Endothelial cell of umbilical vein (primary cell): ENCODE data around the gene OR52E1. TPM values are rescaled to one million over a fixed set of nuclear protein-coding genes. Genes with fewer than 3 reads are reported as not detected.

Experiments used
- BruUV-seq: library from RNA; stranded (reverse); fragments of 400-500 nt; replicated peaks from 2 replicates; lab custom pipeline; 2021; lab: Mats Ljungman, UMichigan
- CTCF ChIA-PET: fragments of 300-600, 350-600 bp; sonication (Branson Sonifier 250); formaldehyde crosslinking; loops from one replicate; lab custom pipeline; 2021; ENCODE audit warnings: antibody characterized with exemption, inconsistent platforms; lab: Charles Lee
- POLR2A ChIA-PET: fragments of 300-600, 350-600 bp; sonication (Branson Sonifier 250); formaldehyde crosslinking; loops from one replicate; lab custom pipeline; 2021; ENCODE audit warnings: antibody characterized with exemption, inconsistent platforms; lab: Charles Lee
- DNase-seq: peaks from one replicate; pipeline ENCODE4 v3.0.0-alpha.2; 2011; ENCODE audit warnings: low read depth, low spot score
- FAIRE-seq: peaks from 2 replicates; lab custom pipeline; 2011; peaks lifted over from hg19 to GRCh38; lab: Jason Lieb, UNC
- H2AFZ ChIP-seq: 2 replicates; pipeline ENCODE4 v1.6.0; 2012; ENCODE audit warnings: low read depth, low read length, control low read depth, inconsistent platforms
- H3K27ac ChIP-seq: 2 replicates; pipeline ENCODE4 v1.5.1; 2011; ENCODE audit warnings: low read depth, mild to moderate bottlenecking, control low read depth, low read length, moderate library complexity; ENCODE audit not compliant: insufficient read depth
- H3K27me3 ChIP-seq, 2 experiments: 2 replicates each; pipeline versions ENCODE4 v1.6.0 to v1.6.1; 2011; ENCODE audit warnings: low read length in 2 of 2, mixed read lengths in 1 of 2; ENCODE audit not compliant: control insufficient read depth in 2 of 2, insufficient read depth in 2 of 2
- H3K36me3 ChIP-seq, 2 experiments: 2 replicates in 1 of 2; 3 replicates in 1 of 2; pipeline ENCODE4 v1.5.1; 2011; ENCODE audit warnings: low read length in 2 of 2, mild to moderate bottlenecking in 1 of 2, moderate library complexity in 1 of 2; ENCODE audit not compliant: control insufficient read depth in 2 of 2, insufficient read depth in 2 of 2; ENCODE audit errors: extremely low read depth in 1 of 2
- H3K4me1 ChIP-seq: 3 replicates; pipeline ENCODE4 v1.5.1; 2011; ENCODE audit warnings: mild to moderate bottlenecking, low read length; ENCODE audit not compliant: control insufficient read depth, insufficient read depth; ENCODE audit errors: extremely low read depth
- H3K4me2 ChIP-seq: 2 replicates; pipeline ENCODE4 v1.6.1; 2011; ENCODE audit warnings: low read length, control low read depth, mixed read lengths; ENCODE audit not compliant: insufficient read depth
- H3K4me3 ChIP-seq, 3 experiments: fragments of 200-600 bp in 1 of 3; sonication (generic), shearing (Covaris generic) in 1 of 3; replicated peaks in 1 of 3; 2 replicates each; pipeline ENCODE4 v1.5.1; 2011 to 2016; ENCODE audit warnings: control low read depth in 3 of 3, low read length in 3 of 3, mild to moderate bottlenecking in 2 of 3, inconsistent platforms in 1 of 3, low read depth in 1 of 3, moderate library complexity in 1 of 3; ENCODE audit not compliant: insufficient read depth in 1 of 3
- H3K79me2 ChIP-seq: 2 replicates; pipeline ENCODE4 v1.6.0; 2012; ENCODE audit warnings: low read length, inconsistent platforms; ENCODE audit not compliant: control insufficient read depth, insufficient read depth
- H3K9ac ChIP-seq: replicated peaks from 2 replicates; pipeline ENCODE3; 2011; ENCODE audit warnings: low read length, control low read depth; ENCODE audit not compliant: insufficient read depth; ENCODE audit errors: extremely low read depth
- H3K9me1 ChIP-seq: replicated peaks from 3 replicates; pipeline ENCODE4 v1.6.0; 2011; ENCODE audit warnings: mild to moderate bottlenecking, low read length; ENCODE audit not compliant: control insufficient read depth, insufficient read depth; ENCODE audit errors: extremely low read depth
- H3K9me3 ChIP-seq: replicated peaks from 2 replicates; pipeline ENCODE4 v1.5.1; 2012; ENCODE audit warnings: low read length, inconsistent platforms; ENCODE audit not compliant: control insufficient read depth, insufficient read depth
- H4K20me1 ChIP-seq: replicated peaks from 2 replicates; pipeline ENCODE3; 2011; ENCODE audit warnings: mild to moderate bottlenecking, low read length; ENCODE audit not compliant: control insufficient read depth, insufficient read depth; ENCODE audit errors: extremely low read depth
- EZH2 ChIP-seq: IDR thresholded peaks from 2 replicates; pipeline ENCODE4 v1.6.1; 2012; ENCODE audit warnings: borderline replicate concordance, low read depth, mild to moderate bottlenecking, moderate library complexity, low read length, inconsistent platforms; ENCODE audit not compliant: severe bottlenecking
- FOS ChIP-seq: IDR thresholded peaks from 2 replicates; pipeline ENCODE4 v1.6.1; 2011; ENCODE audit warnings: mild to moderate bottlenecking, low read length, moderate library complexity, borderline replicate concordance; ENCODE audit not compliant: insufficient read depth
- GATA2 ChIP-seq: IDR thresholded peaks from 2 replicates; pipeline ENCODE4 v1.7.0; 2011; ENCODE audit warnings: low read depth, mild to moderate bottlenecking, moderate library complexity, mixed read lengths, low read length; ENCODE audit not compliant: insufficient read length, insufficient read depth
- JUN ChIP-seq: IDR thresholded peaks from 2 replicates; pipeline ENCODE4 v1.6.1; 2011; ENCODE audit warnings: borderline replicate concordance, low read depth; ENCODE audit not compliant: insufficient read length, insufficient read depth
- MAX ChIP-seq: IDR thresholded peaks from 2 replicates; pipeline ENCODE4 v1.6.1; 2011; ENCODE audit not compliant: insufficient read depth, insufficient read length
- MYC ChIP-seq: IDR thresholded peaks from one replicate; pipeline ENCODE4 v1.6.1; 2011; ENCODE audit warnings: mild to moderate bottlenecking, low read depth, low read length
- POLR2A ChIP-seq: IDR thresholded peaks from 2 replicates; pipeline ENCODE4 v1.6.1; 2012; ENCODE audit warnings: low read depth, mild to moderate bottlenecking, control low read depth, low read length
- POLR2AphosphoS5 ChIP-seq: IDR thresholded peaks from 2 replicates; pipeline ENCODE4 v1.6.1; 2012; ENCODE audit warnings: low read depth, mild to moderate bottlenecking, control low read depth, low read length, moderate library complexity; ENCODE audit not compliant: insufficient read depth
- dilution Hi-C: fragments of 300-500 bp; cut with MboI; formaldehyde crosslinking; loops from one replicate; pipeline ENCODE4 v1.15.0; 2019; ENCODE audit warnings: low sequenced_read_pairs; ENCODE audit not compliant: extremely low pct_ligation_motif_present
- intact Hi-C: fragments of 100-400 bp; cut with micrococcal nuclease; formaldehyde crosslinking; loops from one replicate; pipeline ENCODE4 v1.10.0; 2022
- polyA plus RNA-seq, 4 experiments: library from polyadenylated mRNA; depleted of rRNA in 3 of 4; stranded (reverse) in 3 of 4; unstranded in 1 of 4; fragments of >200 nt; gene quantifications; 2 replicates each; pipeline versions ENCODE4 v1.2.1 to v1.2.3, GENCODE V29; 2011 to 2012; ENCODE audit warnings: missing spikeins in 1 of 4
- total RNA-seq: library from RNA; stranded (reverse); gene quantifications from 2 replicates; pipeline ENCODE4 v1.2.3, GENCODE V29; 2021
- TF ChIP-seq, protein P1 (sequence below), 2 donors: IDR thresholded peaks; 1 replicate in 1 of 2; 2 replicates in 1 of 2; pipeline ENCODE4 v1.5.1; 2011; ENCODE audit warnings: low read length in 2 of 2, mild to moderate bottlenecking in 2 of 2, moderate library complexity in 2 of 2, control low read depth in 1 of 2, inconsistent platforms in 1 of 2, low read depth in 1 of 2; ENCODE audit not compliant: insufficient read depth in 1 of 2; ENCODE audit errors: extremely low read depth in 1 of 2

Gene OR52E1
- total and polyA plus RNA-seq, 2 donors (not counting 3 experiments of a cell fraction or from before 2014, with no cell fraction given), result not detected

GRCh38 chr11:5117588-5117987, 48.2 kb downstream of the OR52E1 start:
- intact Hi-C loops (no loop called here), dilution Hi-C loops (no loop called here)
- no peaks in the 10 kb centered on the region for H4K20me1 ChIP-seq
- H3K4me2 ChIP-seq, result no peak overlapping the region
- POLR2A ChIA-PET, result no interaction called here
- no peak overlapping the region for H2AFZ ChIP-seq
- BruUV-seq, result no TSS peak
- H3K27ac ChIP-seq, result no peak overlapping the region
- H3K4me1 ChIP-seq, result no peaks in the 10 kb centered on the region
- peaks cover 0 to 2% of the 10 kb centered on the region in 2 experiments for H3K27me3 ChIP-seq
- H3K4me3 ChIP-seq, result no peak overlapping the region
- FAIRE-seq (no peak), DNase-seq (no peak)
- H3K9me1 ChIP-seq, result no peaks in the 10 kb centered on the region
- H3K79me2 ChIP-seq, result no peaks in the 10 kb centered on the region
- no peaks in the 10 kb centered on the region for H3K36me3 ChIP-seq
- CTCF ChIA-PET, result interaction anchor here (1.5 kb wide), 1 partner anchor 262 kb away, joined by 4 read pairs; no protein-coding TSS in a partner anchor
- TF ChIP-seq FOS, result no peak
- TF ChIP-seq MAX, result no peak
- TF ChIP-seq GATA2, result no peak
- no peak for TF ChIP-seq JUN
- TF ChIP-seq POLR2A, result no peak
- TF ChIP-seq POLR2AphosphoS5, result no peak
- TF ChIP-seq EZH2, result no peak
- TF ChIP-seq, protein P1, sequence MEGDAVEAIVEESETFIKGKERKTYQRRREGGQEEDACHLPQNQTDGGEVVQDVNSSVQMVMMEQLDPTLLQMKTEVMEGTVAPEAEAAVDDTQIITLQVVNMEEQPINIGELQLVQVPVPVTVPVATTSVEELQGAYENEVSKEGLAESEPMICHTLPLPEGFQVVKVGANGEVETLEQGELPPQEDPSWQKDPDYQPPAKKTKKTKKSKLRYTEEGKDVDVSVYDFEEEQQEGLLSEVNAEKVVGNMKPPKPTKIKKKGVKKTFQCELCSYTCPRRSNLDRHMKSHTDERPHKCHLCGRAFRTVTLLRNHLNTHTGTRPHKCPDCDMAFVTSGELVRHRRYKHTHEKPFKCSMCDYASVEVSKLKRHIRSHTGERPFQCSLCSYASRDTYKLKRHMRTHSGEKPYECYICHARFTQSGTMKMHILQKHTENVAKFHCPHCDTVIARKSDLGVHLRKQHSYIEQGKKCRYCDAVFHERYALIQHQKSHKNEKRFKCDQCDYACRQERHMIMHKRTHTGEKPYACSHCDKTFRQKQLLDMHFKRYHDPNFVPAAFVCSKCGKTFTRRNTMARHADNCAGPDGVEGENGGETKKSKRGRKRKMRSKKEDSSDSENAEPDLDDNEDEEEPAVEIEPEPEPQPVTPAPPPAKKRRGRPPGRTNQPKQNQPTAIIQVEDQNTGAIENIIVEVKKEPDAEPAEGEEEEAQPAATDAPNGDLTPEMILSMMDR (IDR thresholded peaks at IDR 0.05; ENCODE audit: extremely low read depth in 1 of 2, insufficient read depth in 1 of 2, low read depth in 1 of 2, low read length in 2 of 2), result no peak
- TF ChIP-seq MYC, result no peak
- no peaks in the 10 kb centered on the region for H3K9me3 ChIP-seq
- H3K9ac ChIP-seq, result no peak overlapping the region
